K562 treated with DMSO at 1 percent for 48 hours (cell line): ENCODE data around the gene OR51A7. TPM values are rescaled to one million over a fixed set of nuclear protein-coding genes. Genes with fewer than 3 reads are reported as not detected.

Source experiments
- total RNA-seq: library from RNA; unstranded; fragments of 300-600 nt; gene quantifications from 2 replicates; pipeline ENCODE4 v1.2.3, GENCODE V29; 2022; ENCODE audit warnings: low replicate concordance; ENCODE audit errors: extremely low read depth

The OR51A7 gene, protein sequence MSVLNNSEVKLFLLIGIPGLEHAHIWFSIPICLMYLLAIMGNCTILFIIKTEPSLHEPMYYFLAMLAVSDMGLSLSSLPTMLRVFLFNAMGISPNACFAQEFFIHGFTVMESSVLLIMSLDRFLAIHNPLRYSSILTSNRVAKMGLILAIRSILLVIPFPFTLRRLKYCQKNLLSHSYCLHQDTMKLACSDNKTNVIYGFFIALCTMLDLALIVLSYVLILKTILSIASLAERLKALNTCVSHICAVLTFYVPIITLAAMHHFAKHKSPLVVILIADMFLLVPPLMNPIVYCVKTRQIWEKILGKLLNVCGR
- not detected in 2 replicates for total RNA-seq

GRCh38 chr11:4903484-4903883 is at the start of gene OR51A7:
Gene OR51A7, plus strand, starts transcription at chr11:4903783. Its CDS starts 3,587 bp downstream, at chr11:4907370.

DNA sequence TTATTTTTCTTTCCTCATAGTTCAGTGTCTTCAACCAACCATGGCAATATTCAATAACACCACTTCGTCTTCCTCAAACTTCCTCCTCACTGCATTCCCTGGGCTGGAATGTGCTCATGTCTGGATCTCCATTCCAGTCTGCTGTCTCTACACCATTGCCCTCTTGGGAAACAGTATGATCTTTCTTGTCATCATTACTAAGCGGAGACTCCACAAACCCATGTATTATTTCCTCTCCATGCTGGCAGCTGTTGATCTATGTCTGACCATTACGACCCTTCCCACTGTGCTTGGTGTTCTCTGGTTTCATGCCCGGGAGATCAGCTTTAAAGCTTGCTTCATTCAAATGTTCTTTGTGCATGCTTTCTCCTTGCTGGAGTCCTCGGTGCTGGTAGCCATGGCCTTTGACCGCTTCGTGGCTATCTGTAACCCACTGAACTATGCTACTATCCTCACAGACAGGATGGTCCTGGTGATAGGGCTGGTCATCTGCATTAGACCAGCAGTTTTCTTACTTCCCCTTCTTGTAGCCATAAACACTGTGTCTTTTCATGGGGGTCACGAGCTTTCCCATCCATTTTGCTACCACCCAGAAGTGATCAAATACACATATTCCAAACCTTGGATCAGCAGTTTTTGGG is 21.6 kb upstream of the OR51A7 start, which contains the start of gene OR51T1:
TSS of gene OR51T1 (plus strand) at position 41 of the 641 bp plus-strand sequence. CDS start at position 41, 0 bp downstream.

DNA sequence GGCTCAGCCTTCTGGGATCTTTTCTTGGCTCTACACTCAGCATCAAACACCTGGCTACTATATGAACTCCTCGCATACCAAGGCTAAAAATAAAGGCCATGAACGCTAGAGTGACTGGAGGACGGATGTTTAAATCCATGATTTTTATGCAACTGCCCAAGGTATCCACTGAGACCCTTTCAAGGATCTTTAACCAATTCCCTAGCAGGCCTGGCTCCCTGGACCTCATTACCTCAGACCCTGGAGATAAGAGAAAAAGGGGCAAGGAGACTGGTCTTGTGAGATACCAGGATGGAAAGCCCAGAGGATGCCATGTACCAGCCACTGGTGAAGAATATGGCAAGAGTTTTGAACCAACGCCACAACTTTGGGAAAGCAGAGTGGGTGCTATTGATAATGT is 15.7 kb downstream of the OR51A7 start, which contains the start of gene OR51G2:
TSS of gene OR51G2 (minus strand) at position 101 of the 400 bp plus-strand sequence. CDS start 3,687 bp downstream, outside the sequence.

GRCh38 chr11:4924239-4924638 is 20.7 kb downstream of the OR51A7 start, which contains the start of gene OR51G1:
Gene OR51G1, minus strand, starts transcription at chr11:4924339. Its CDS starts 0 bp downstream, at chr11:4924339.

DNA sequence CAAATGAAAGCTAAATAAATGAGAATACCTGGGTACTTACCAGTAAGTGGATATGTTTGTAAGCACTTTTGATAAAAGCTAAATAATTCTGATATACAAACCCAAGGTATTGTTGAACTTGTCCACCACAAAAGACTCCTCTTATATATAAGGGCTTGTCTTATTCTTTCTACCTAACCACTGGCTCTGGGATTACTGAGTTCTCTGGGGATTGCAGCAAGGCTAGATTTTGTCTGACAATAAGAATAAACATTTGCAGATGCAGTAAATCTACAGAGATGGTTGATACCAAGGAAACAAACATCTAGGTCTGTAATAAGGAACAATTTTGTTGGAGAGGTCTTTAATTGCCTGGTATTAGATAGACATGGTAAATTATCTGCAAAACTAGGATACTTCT is 43.9 kb downstream of the OR51A7 start, which contains the start of gene OR51A4:
TSS of gene OR51A4 (minus strand) at position 101 of the 400 bp plus-strand sequence. CDS start 505 bp downstream, outside the sequence.

DNA sequence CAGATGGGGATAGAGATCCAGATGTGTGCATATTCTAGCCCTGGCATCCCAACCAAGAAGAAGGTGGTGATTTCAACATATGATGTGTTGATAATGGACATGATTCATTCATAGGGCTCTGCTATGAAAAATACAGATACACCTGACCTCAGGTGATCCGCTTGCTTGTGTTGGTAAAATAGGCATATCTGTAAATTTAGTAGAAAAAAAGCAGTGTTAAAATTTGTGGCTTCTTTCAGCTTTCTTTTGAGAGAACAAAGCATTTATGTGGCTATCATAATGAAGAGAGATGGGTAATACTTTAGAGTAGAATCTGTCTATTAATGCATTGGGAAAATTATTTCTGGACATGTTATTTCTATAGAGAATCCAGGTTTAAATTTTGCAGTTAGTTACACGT is 52.0 kb downstream of the OR51A7 start, which contains the start of gene OR51A2:
TSS of gene OR51A2 (minus strand) at position 101 of the 400 bp plus-strand sequence. CDS start at position 101, 0 bp downstream.

Other genes with a start within 250 kb of the OR51A7 start
- not detected in 2 replicates for gene OR51E2, start 205.9 kb upstream of the OR51A7 start, total RNA-seq
- not detected in 2 replicates for gene MMP26, start 199.0 kb upstream of the OR51A7 start, total RNA-seq
- not detected in 2 replicates for gene OR51F1, start 133.8 kb upstream of the OR51A7 start, total RNA-seq
- gene OR52R1, start 99.4 kb upstream of the OR51A7 start, total RNA-seq: not detected in 2 replicates
- gene OR51F2, start 82.5 kb upstream of the OR51A7 start, total RNA-seq: not detected in 2 replicates
- gene OR51S1, start 54.6 kb upstream of the OR51A7 start, total RNA-seq: not detected in 2 replicates
- gene OR51T1, start 21.9 kb upstream of the OR51A7 start, total RNA-seq: not detected in 2 replicates
- not detected in 2 replicates for gene OR51G2, start 15.6 kb downstream of the OR51A7 start, total RNA-seq
- not detected in 2 replicates for gene OR51G1, start 20.6 kb downstream of the OR51A7 start, total RNA-seq
- not detected in 2 replicates for gene OR51A4, start 43.8 kb downstream of the OR51A7 start, total RNA-seq
- gene OR51A2, start 51.9 kb downstream of the OR51A7 start, total RNA-seq: not detected in 2 replicates
- gene OR51L1, start 91.1 kb downstream of the OR51A7 start, total RNA-seq: not detected in 2 replicates
- not detected in 2 replicates for gene OR52J3, start 142.7 kb downstream of the OR51A7 start, total RNA-seq
- gene OR52E2, start 155.8 kb downstream of the OR51A7 start, total RNA-seq: not detected in 2 replicates
- not detected in 2 replicates for gene OR52E1, start 165.8 kb downstream of the OR51A7 start, total RNA-seq
- gene OR52A5, start 234.6 kb downstream of the OR51A7 start, total RNA-seq: not detected in 2 replicates